GM23248 (cell line): ENCODE results near the gene TTYH3. TPM values are rescaled to one million over a fixed set of nuclear protein-coding genes. Genes with fewer than 3 reads are reported as not detected.

Experiments
- DNase-seq: peaks from one replicate; pipeline ENCODE4 v3.0.0-alpha.2; 2015
- H2AFZ ChIP-seq: fragments of 200-600 bp; sonication (generic); 2 replicates; pipeline ENCODE4 v1.6.1; 2016; ENCODE audit warnings: antibody characterized with exemption
- H3F3A ChIP-seq: fragments of 200-600 bp; sonication (generic); 2 replicates; pipeline ENCODE4 v1.6.1; 2016; ENCODE audit warnings: mild to moderate bottlenecking, antibody characterized with exemption, mixed run types; ENCODE audit not compliant: insufficient read depth
- H3K27ac ChIP-seq: fragments of 200-600 bp; sonication (generic); 2 replicates; pipeline ENCODE4 v1.5.1; 2016; ENCODE audit warnings: mild to moderate bottlenecking
- H3K27me3 ChIP-seq: fragments of 200-600 bp; sonication (generic); replicated peaks from 2 replicates; pipeline ENCODE4 v1.6.1; 2016; ENCODE audit warnings: mild to moderate bottlenecking; ENCODE audit not compliant: insufficient read depth
- H3K36me3 ChIP-seq: fragments of 200-600 bp; sonication (generic); 2 replicates; pipeline ENCODE4 v1.6.1; 2016; ENCODE audit warnings: low read depth, mild to moderate bottlenecking
- H3K4me1 ChIP-seq: fragments of 200-600 bp; sonication (generic); 2 replicates; pipeline ENCODE4 v1.6.1; 2016; ENCODE audit warnings: mild to moderate bottlenecking; ENCODE audit not compliant: insufficient read depth
- H3K4me2 ChIP-seq: fragments of 200-600 bp; sonication (generic); one replicate; pipeline ENCODE4 v1.6.1; 2016; ENCODE audit warnings: mild to moderate bottlenecking; ENCODE audit not compliant: unreplicated experiment
- H3K4me3 ChIP-seq: fragments of 200-600 bp; sonication (generic); 2 replicates; pipeline ENCODE4 v1.5.1; 2016; ENCODE audit warnings: mild to moderate bottlenecking
- H3K79me2 ChIP-seq: fragments of 200-600 bp; sonication (generic); 2 replicates; pipeline ENCODE4 v1.6.1; 2016; ENCODE audit warnings: mild to moderate bottlenecking; ENCODE audit not compliant: insufficient read depth
- H3K9ac ChIP-seq: fragments of 200-600 bp; sonication (generic); 2 replicates; pipeline ENCODE4 v1.6.1; 2016; ENCODE audit warnings: mild to moderate bottlenecking
- H3K9me2 ChIP-seq: fragments of 200-600 bp; sonication (generic); 2 replicates; pipeline ENCODE4 v1.6.1; 2016; ENCODE audit warnings: mixed run types, mild to moderate bottlenecking, moderate library complexity; ENCODE audit not compliant: insufficient read depth
- H3K9me3 ChIP-seq: fragments of 200-600 bp; sonication (generic); one replicate; pipeline ENCODE4 v1.6.1; 2017; ENCODE audit warnings: low read depth
- H4K20me1 ChIP-seq: fragments of 200-600 bp; sonication (generic); 2 replicates; pipeline ENCODE4 v1.6.0; 2016; ENCODE audit not compliant: insufficient read depth
- EZH2 ChIP-seq: fragments of 200-600 bp; sonication (generic); IDR thresholded peaks from 2 replicates; pipeline ENCODE4 v1.6.1; 2018; ENCODE audit warnings: antibody characterized with exemption, mild to moderate bottlenecking; ENCODE audit not compliant: insufficient read depth, poor library complexity, severe bottlenecking
- EZH2phosphoT487 ChIP-seq: fragments of 200-600 bp; sonication (generic); IDR thresholded peaks from 2 replicates; pipeline ENCODE4 v1.6.1; 2018; ENCODE audit warnings: antibody characterized with exemption, moderate library complexity, mild to moderate bottlenecking, low read depth; ENCODE audit not compliant: insufficient read depth
- WGBS, 2 experiments: methylation state at CpG; one replicate each; pipeline ENCODE4 v1.1.6; 2015 to 2017; ENCODE audit warnings: low lambda C conversion rate in 2 of 2, low coverage in 1 of 2; ENCODE audit errors: missing lambda C conversion rate in 2 of 2; 5-methylcytosine and 5-hydroxymethylcytosine counted together
- in situ Hi-C: fragments of 300-500 bp; cut with MboI; formaldehyde crosslinking; loops from 2 replicates; pipeline ENCODE4 v1.15.0; 2020
- polyA plus RNA-seq: library from polyadenylated mRNA; unstranded; fragments of >200 nt; fragmentation: Nextera tagmentation; extraction: Ambion mirVana; gene quantifications from 2 replicates; pipeline ENCODE4 v1.2.1, GENCODE V29; 2016
- total RNA-seq: library from RNA; depleted of rRNA; stranded (reverse); fragments of >200 nt; shearing (Covaris generic); gene quantifications from 2 replicates; pipeline ENCODE4 v1.2.3, GENCODE V29; 2014

Gene TTYH3
- total and polyA plus RNA-seq, 2 experiments from 2014 or later: 25.3 to 46.0 TPM

DNA sequence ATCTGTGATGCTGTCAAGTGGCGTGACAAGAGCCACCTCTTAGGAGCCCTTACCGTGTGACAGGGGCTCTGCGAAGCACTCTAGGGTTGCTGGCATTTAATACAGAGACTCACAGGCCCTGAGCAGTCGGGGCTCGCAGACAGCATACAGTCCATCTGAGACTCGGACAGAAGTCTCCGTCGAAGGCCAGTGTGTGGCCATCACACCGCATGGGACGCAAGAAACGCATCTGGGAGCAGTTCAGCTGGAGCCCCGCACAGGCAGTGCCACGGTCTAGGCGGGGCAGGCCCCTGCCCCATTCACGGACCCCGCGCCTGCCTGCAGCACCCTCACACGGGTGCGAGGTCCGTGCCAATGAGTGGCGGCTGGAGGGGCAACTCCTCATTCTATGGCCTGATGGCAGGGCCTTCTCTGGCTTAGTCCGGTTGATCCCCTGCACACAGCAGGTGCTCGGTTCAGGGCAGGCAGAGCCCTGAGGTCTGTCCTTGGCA, 39.4 kb upstream of the TTYH3 start:
- no peak overlapping the region for H2AFZ ChIP-seq
- H3K36me3 ChIP-seq: no peaks in the 10 kb centered on the region
- H3K4me3 ChIP-seq: no peak overlapping the region
- H3K9me2 ChIP-seq: no peaks in the 10 kb centered on the region
- H3K27me3 ChIP-seq: no peaks in the 10 kb centered on the region
- H3K9ac ChIP-seq: no peak overlapping the region
- no peaks in the 10 kb centered on the region for H3K4me1 ChIP-seq
- in situ Hi-C loops: no loop called here
- TF ChIP-seq EZH2phosphoT487: no peak
- DNase-seq: no peak
- 93 to 95% methylated on average over 23 of the region's 23 CpGs for WGBS, 2 experiments
- H3K79me2 ChIP-seq: no peaks in the 10 kb centered on the region
- no peaks in the 10 kb centered on the region for H3K9me3 ChIP-seq
- no peaks in the 10 kb centered on the region for H4K20me1 ChIP-seq
- H3K4me2 ChIP-seq: no peak overlapping the region
- no peaks in the 10 kb centered on the region for H3F3A ChIP-seq
- no peak overlapping the region for H3K27ac ChIP-seq

GRCh38 chr7:2593036-2593727, 38.6 kb upstream of the TTYH3 start:
- no peaks in the 10 kb centered on the region for H4K20me1 ChIP-seq
- no peaks in the 10 kb centered on the region for H3K36me3 ChIP-seq
- no peak for TF ChIP-seq EZH2
- TF ChIP-seq EZH2phosphoT487: no peak
- H3K27ac ChIP-seq: no peak overlapping the region
- H2AFZ ChIP-seq: no peak overlapping the region
- DNase-seq: no peak
- H3K9ac ChIP-seq: no peak overlapping the region
- H3K27me3 ChIP-seq: no peaks in the 10 kb centered on the region
- H3K79me2 ChIP-seq: no peaks in the 10 kb centered on the region
- no peaks in the 10 kb centered on the region for H3K4me1 ChIP-seq
- no peaks in the 10 kb centered on the region for H3K9me2 ChIP-seq
- H3F3A ChIP-seq: no peaks in the 10 kb centered on the region
- H3K4me2 ChIP-seq: no peak overlapping the region
- no peaks in the 10 kb centered on the region for H3K9me3 ChIP-seq
- no peak overlapping the region for H3K4me3 ChIP-seq
- WGBS, 2 experiments: 95 to 96% methylated on average over 37 to 38 of the region's 38 CpGs
- in situ Hi-C loops: no loop called here

DNA sequence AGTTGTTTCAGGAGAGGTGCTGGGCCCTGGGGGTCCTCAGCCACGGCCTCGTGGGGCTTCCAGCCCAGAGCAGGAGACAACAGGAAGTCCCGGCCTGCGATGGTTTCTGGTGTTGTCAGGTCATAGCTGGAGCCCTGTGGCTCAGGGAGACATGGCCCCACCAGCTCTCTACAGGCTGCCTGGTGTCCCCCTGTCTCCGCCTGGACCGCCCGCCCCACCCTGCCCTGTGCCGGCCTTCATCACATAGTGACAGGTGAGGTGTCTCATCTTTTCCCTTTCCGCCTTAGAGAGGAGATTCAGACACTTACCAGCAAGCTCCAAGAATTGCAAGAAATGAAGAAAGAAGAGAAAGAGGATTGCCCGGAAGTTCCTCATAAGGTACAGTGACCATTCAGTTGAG, 37.2 kb upstream of the TTYH3 start:
- H3K4me1 ChIP-seq: no peaks in the 10 kb centered on the region
- no peaks in the 10 kb centered on the region for H3K36me3 ChIP-seq

GRCh38 chr7:2595258-2595860, 36.4 kb upstream of the TTYH3 start:
- 91 to 95% methylated on average over 26 to 27 of the region's 27 CpGs for WGBS, 2 experiments
- Histone ChIP-seq H3K9ac (no peak overlapping the region), H3K4me1 (no peaks in the 10 kb centered on the region), H3K27ac (no peak overlapping the region), H4K20me1 (no peaks in the 10 kb centered on the region), H3K79me2 (no peaks in the 10 kb centered on the region), H3F3A (no peaks in the 10 kb centered on the region), H3K27me3 (no peaks in the 10 kb centered on the region), H3K4me3 (no peak overlapping the region), H3K36me3 (no peaks in the 10 kb centered on the region), H3K4me2 (no peak overlapping the region), H3K9me3 (no peaks in the 10 kb centered on the region), H3K9me2 (no peaks in the 10 kb centered on the region), H2AFZ (no peak overlapping the region)
- in situ Hi-C loops: no loop called here
- no peak for TF ChIP-seq EZH2phosphoT487
- TF ChIP-seq EZH2: no peak
- no peak for DNase-seq

More for the DNA sequence above, 37.2 kb upstream of the TTYH3 start:
- no peak for TF ChIP-seq EZH2
- TF ChIP-seq EZH2phosphoT487: no peak
- DNase-seq: no peak
- Histone ChIP-seq H3K9me3 (no peaks in the 10 kb centered on the region), H3K27ac (no peak overlapping the region), H3K79me2 (no peaks in the 10 kb centered on the region), H3F3A (no peaks in the 10 kb centered on the region), H3K4me2 (no peak overlapping the region), H2AFZ (no peak overlapping the region), H3K9me2 (no peaks in the 10 kb centered on the region), H3K27me3 (no peaks in the 10 kb centered on the region), H4K20me1 (no peaks in the 10 kb centered on the region), H3K9ac (no peak overlapping the region), H3K4me3 (no peak overlapping the region)
- in situ Hi-C loops: no loop called here
- 92 to 100% methylated on average over 9 to 10 of the region's 10 CpGs for WGBS, 2 experiments
